HCT116 (cell line): ENCODE data around the gene MTM1. TPM values are rescaled to one million over a fixed set of nuclear protein-coding genes. Genes with fewer than 3 reads are reported as not detected.

Experiments
- ATAC-seq: fragments of 200-7000 bp; cut with Tn5 transposase; 2 replicates; pipeline ENCODE4 v1.9.1; 2020; ENCODE audit warnings: mild to moderate bottlenecking, moderate library complexity
- BruUV-seq: library from RNA; stranded (reverse); fragments of 400-500 nt; replicated peaks from 2 replicates; lab custom pipeline; 2021; lab: Mats Ljungman, UMichigan
- CTCF ChIA-PET: fragments of 300-600 bp; sonication (Branson Sonifier 250); formaldehyde crosslinking; loops from one replicate; lab custom pipeline; 2021; ENCODE audit warnings: antibody characterized with exemption; lab: Charles Lee
- POLR2A ChIA-PET: fragments of 300-600, 350-600 bp; sonication (Branson Sonifier 250); formaldehyde crosslinking; loops from one replicate; lab custom pipeline; 2021; ENCODE audit warnings: antibody characterized with exemption; lab: Charles Lee
- RAD21 ChIA-PET, 2 experiments: fragments of 300-600 bp; sonication (Branson Sonifier 250); formaldehyde crosslinking; loops; one replicate each; lab custom pipeline; 2023; ENCODE audit warnings: low total read pairs in 2 of 2; ENCODE audit not compliant: uncharacterized antibody in 2 of 2, unreplicated experiment in 2 of 2, low non-redundant PET in 1 of 2; lab: Charles Lee
- DNase-seq: peaks from one replicate; pipeline ENCODE4 v3.0.0-alpha.2; 2010; ENCODE audit warnings: low read depth, low spot score
- H2AFZ ChIP-seq: fragments of 200-600 bp; shearing (Covaris generic), sonication (generic); 2 replicates; pipeline ENCODE4 v1.6.1; 2017; ENCODE audit warnings: low read depth, mixed run types, mixed read lengths, antibody characterized with exemption, low read length; ENCODE audit not compliant: poor library complexity, severe bottlenecking
- H3K27ac ChIP-seq: 2 replicates; pipeline ENCODE4 v1.5.1; 2012; ENCODE audit warnings: low read depth, low read length
- H3K27me3 ChIP-seq: fragments of 200-600 bp; sonication (generic); 2 replicates; pipeline ENCODE4 v1.6.1; 2016; ENCODE audit warnings: mixed run types, low read length, mixed read lengths; ENCODE audit not compliant: insufficient read depth
- H3K36me3 ChIP-seq, 2 experiments: fragments of 200-500 bp in 1 of 2; fragments of 200-600 bp in 1 of 2; sonication (Bioruptor generic) in 1 of 2; sonication (generic) in 1 of 2; 2 replicates each; pipeline versions ENCODE4 v1.5.1 to v1.6.1; 2014 to 2016; ENCODE audit warnings: low read length in 2 of 2, inconsistent platforms in 1 of 2, mixed read lengths in 1 of 2, mixed run types in 1 of 2; ENCODE audit not compliant: insufficient read depth in 2 of 2, control insufficient read depth in 1 of 2
- H3K4me1 ChIP-seq, 2 experiments: fragments of 200-600 bp in 1 of 2; sonication (generic) in 1 of 2; 2 replicates each; pipeline versions ENCODE4 v1.5.1 to v1.6.1; 2012 to 2017; ENCODE audit warnings: low read length in 2 of 2, inconsistent platforms in 1 of 2, mild to moderate bottlenecking in 1 of 2, mixed read lengths in 1 of 2, mixed run types in 1 of 2, moderate library complexity in 1 of 2; ENCODE audit not compliant: insufficient read depth in 2 of 2, control insufficient read depth in 1 of 2
- H3K4me2 ChIP-seq: fragments of 200-600 bp; sonication (generic); 2 replicates; pipeline ENCODE4 v1.6.1; 2017; ENCODE audit warnings: mixed run types, low read length, mixed read lengths
- H3K4me3 ChIP-seq, 2 experiments: fragments of 200-600 bp in 1 of 2; sonication (generic) in 1 of 2; replicated peaks in 1 of 2; 2 replicates each; pipeline ENCODE4 v1.5.1; 2011 to 2016; ENCODE audit warnings: low read length in 2 of 2, control low read depth in 1 of 2, low read depth in 1 of 2, mild to moderate bottlenecking in 1 of 2, mixed read lengths in 1 of 2, mixed run types in 1 of 2
- H3K79me2 ChIP-seq: fragments of 200-600 bp; sonication (generic); 2 replicates; pipeline ENCODE4 v1.6.1; 2017; ENCODE audit warnings: mild to moderate bottlenecking, mixed run types, low read length, moderate library complexity, mixed read lengths; ENCODE audit not compliant: insufficient read depth
- H3K9ac ChIP-seq: fragments of 200-600 bp; sonication (generic); 2 replicates; pipeline ENCODE4 v1.6.1; 2016; ENCODE audit warnings: low read length, mixed read lengths
- H3K9me2 ChIP-seq: fragments of 200-600 bp; sonication (generic), shearing (Covaris generic); 2 replicates; pipeline ENCODE4 v1.6.1; 2017; ENCODE audit warnings: mixed run types, mild to moderate bottlenecking, moderate library complexity; ENCODE audit not compliant: insufficient read depth
- H3K9me3 ChIP-seq, 2 experiments: fragments of 200-500 bp in 1 of 2; fragments of 200-600 bp in 1 of 2; sonication (Bioruptor generic) in 1 of 2; sonication (generic) in 1 of 2; 2 replicates each; pipeline ENCODE4 v1.6.1; 2014 to 2017; ENCODE audit warnings: low read length in 2 of 2, mixed read lengths in 2 of 2, inconsistent platforms in 1 of 2, low read depth in 1 of 2, mild to moderate bottlenecking in 1 of 2, mixed run types in 1 of 2, moderate library complexity in 1 of 2; ENCODE audit not compliant: control insufficient read depth in 1 of 2, insufficient read depth in 1 of 2
- H4K20me1 ChIP-seq: fragments of 200-600 bp; sonication (generic), shearing (Covaris generic); 2 replicates; pipeline ENCODE4 v1.6.1; 2017; ENCODE audit warnings: mixed run types, mild to moderate bottlenecking, moderate library complexity; ENCODE audit not compliant: insufficient read depth
- ATF3 ChIP-seq: IDR thresholded peaks from 2 replicates; pipeline ENCODE4 v1.6.1; 2012
- CBX3 ChIP-seq: IDR thresholded peaks from 2 replicates; pipeline ENCODE4 v1.6.1; 2012; ENCODE audit warnings: low read depth
- CEBPB ChIP-seq: IDR thresholded peaks from 2 replicates; pipeline ENCODE4 v1.6.1; 2012; ENCODE audit warnings: low read depth
- EGR1 ChIP-seq: IDR thresholded peaks from 2 replicates; pipeline ENCODE4 v1.6.1; 2012; ENCODE audit warnings: low read depth
- ELF1 ChIP-seq: IDR thresholded peaks from 2 replicates; pipeline ENCODE4 v1.6.1; 2012; ENCODE audit warnings: low read depth, borderline replicate concordance
- EZH2 ChIP-seq: fragments of 200-600 bp; sonication (generic); IDR thresholded peaks from 2 replicates; pipeline ENCODE4 v1.6.1; 2017; ENCODE audit warnings: antibody characterized with exemption, mixed run types
- EZH2phosphoT487 ChIP-seq: fragments of 200-600 bp; IDR thresholded peaks from 2 replicates; pipeline ENCODE4 v1.6.1; 2018; ENCODE audit warnings: antibody characterized with exemption, borderline replicate concordance
- FOSL1 ChIP-seq: IDR thresholded peaks from 2 replicates; pipeline ENCODE4 v1.6.1; 2012; ENCODE audit warnings: low read depth
- JUND ChIP-seq: IDR thresholded peaks from 2 replicates; pipeline ENCODE4 v1.6.1; 2012
- POLR2A ChIP-seq: IDR thresholded peaks from 2 replicates; pipeline ENCODE4 v1.7.0; 2011; ENCODE audit warnings: borderline replicate concordance; ENCODE audit not compliant: insufficient read depth, insufficient read length; ENCODE audit errors: extremely low read depth
- REST ChIP-seq: IDR thresholded peaks from 2 replicates; pipeline ENCODE4 v1.6.1; 2012; ENCODE audit warnings: low read depth
- SIN3A ChIP-seq: IDR thresholded peaks from 2 replicates; pipeline ENCODE4 v1.6.1; 2012; ENCODE audit warnings: low read depth
- SP1 ChIP-seq: IDR thresholded peaks from 2 replicates; pipeline ENCODE4 v1.6.1; 2012; ENCODE audit warnings: low read depth
- SRF ChIP-seq: IDR thresholded peaks from 2 replicates; pipeline ENCODE4 v1.6.1; 2012; ENCODE audit warnings: low read depth
- TCF7L2 ChIP-seq: IDR thresholded peaks from 2 replicates; pipeline ENCODE4 v1.7.0; 2011; ENCODE audit warnings: borderline replicate concordance, inconsistent platforms; ENCODE audit not compliant: insufficient read depth, insufficient read length; ENCODE audit errors: extremely low read depth
- YY1 ChIP-seq: IDR thresholded peaks from 2 replicates; pipeline ENCODE4 v1.6.1; 2011; ENCODE audit warnings: low read length, low read depth, moderate library complexity, mild to moderate bottlenecking; ENCODE audit not compliant: insufficient replicate concordance; ENCODE audit errors: extremely low read depth
- ZBTB33 ChIP-seq: IDR thresholded peaks from 2 replicates; pipeline ENCODE4 v1.6.1; 2011; ENCODE audit warnings: mild to moderate bottlenecking, low read length, moderate library complexity; ENCODE audit not compliant: insufficient replicate concordance; ENCODE audit errors: extremely low read depth
- ZFX ChIP-seq: fragments of 450-650 bp; IDR thresholded peaks from 2 replicates; pipeline ENCODE4 v1.6.1; 2017
- ZNF274 ChIP-seq: fragments of 200-500 bp; sonication (Bioruptor generic); IDR thresholded peaks from 2 replicates; pipeline ENCODE4 v1.6.1; 2014; ENCODE audit warnings: mild to moderate bottlenecking, low read depth, low read length, inconsistent platforms
- intact Hi-C: fragments of 100-400 bp; cut with micrococcal nuclease; formaldehyde crosslinking; loops from 2 replicates; pipeline ENCODE4 v1.10.0; 2022
- total RNA-seq: library from RNA; stranded (reverse); gene quantifications from one replicate; pipeline ENCODE4 v1.2.1, GENCODE V29; 2021; ENCODE audit not compliant: unreplicated experiment
- TF ChIP-seq, protein P1 (sequence below), 3 experiments: fragments of 200-600 bp in 1 of 3; sonication (generic) in 1 of 3; IDR thresholded peaks in 2 of 3; conservative IDR thresholded peaks in 1 of 3; 2 replicates each; pipeline ENCODE4 v1.5.1; 2012 to 2017; ENCODE audit warnings: low read depth in 2 of 3, low read length in 2 of 3, antibody characterized with exemption in 1 of 3, borderline replicate concordance in 1 of 3, control low read depth in 1 of 3, mild to moderate bottlenecking in 1 of 3, mixed read lengths in 1 of 3, mixed run types in 1 of 3, moderate library complexity in 1 of 3; ENCODE audit not compliant: insufficient read depth in 1 of 3

Gene MTM1
- total RNA-seq, 1 experiment from 2014 or later = 6.5 TPM

GRCh38 chrX:150582338-150582948, 14.0 kb downstream of the MTM1 start:
- peak; percentile 44; the same call in 1 of the 2 replicates for ATAC-seq

More at GRCh38 chrX:150582338-150582948, 14.0 kb downstream of the MTM1 start:
- Histone ChIP-seq H2AFZ (no peak overlapping the region), H3K4me1 (peaks cover 14 to 32% of the 10 kb centered on the region in 2 experiments), H3K27ac (no peak overlapping the region), H3K9me3 (no peaks in the 10 kb centered on the region), H4K20me1 (no peaks in the 10 kb centered on the region), H3K27me3 (no peaks in the 10 kb centered on the region), H3K4me2 (peak overlapping the region; percentile 21; the same call in 1 of the 2 replicates), H3K9me2 (no peaks in the 10 kb centered on the region), H3K9ac (no peak overlapping the region), H3K36me3 (no peaks in the 10 kb centered on the region), H3K79me2 (0 out of 2 replicates have a peak, but pooled peaks cover 2% of the 10 kb centered on the region)
- CTCF ChIA-PET = no interaction called here
- BruUV-seq = no TSS peak
- DNase-seq = no peak
- TF ChIP-seq, protein P1, sequence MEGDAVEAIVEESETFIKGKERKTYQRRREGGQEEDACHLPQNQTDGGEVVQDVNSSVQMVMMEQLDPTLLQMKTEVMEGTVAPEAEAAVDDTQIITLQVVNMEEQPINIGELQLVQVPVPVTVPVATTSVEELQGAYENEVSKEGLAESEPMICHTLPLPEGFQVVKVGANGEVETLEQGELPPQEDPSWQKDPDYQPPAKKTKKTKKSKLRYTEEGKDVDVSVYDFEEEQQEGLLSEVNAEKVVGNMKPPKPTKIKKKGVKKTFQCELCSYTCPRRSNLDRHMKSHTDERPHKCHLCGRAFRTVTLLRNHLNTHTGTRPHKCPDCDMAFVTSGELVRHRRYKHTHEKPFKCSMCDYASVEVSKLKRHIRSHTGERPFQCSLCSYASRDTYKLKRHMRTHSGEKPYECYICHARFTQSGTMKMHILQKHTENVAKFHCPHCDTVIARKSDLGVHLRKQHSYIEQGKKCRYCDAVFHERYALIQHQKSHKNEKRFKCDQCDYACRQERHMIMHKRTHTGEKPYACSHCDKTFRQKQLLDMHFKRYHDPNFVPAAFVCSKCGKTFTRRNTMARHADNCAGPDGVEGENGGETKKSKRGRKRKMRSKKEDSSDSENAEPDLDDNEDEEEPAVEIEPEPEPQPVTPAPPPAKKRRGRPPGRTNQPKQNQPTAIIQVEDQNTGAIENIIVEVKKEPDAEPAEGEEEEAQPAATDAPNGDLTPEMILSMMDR (IDR thresholded peaks at IDR 0.05 in 2 of 3, conservative IDR thresholded peaks at IDR 0.05 in 1 of 3; ENCODE audit: borderline replicate concordance in 1 of 3, insufficient read depth in 1 of 3, low read depth in 2 of 3, low read length in 2 of 3) = no peak
- TF ChIP-seq SP1 (no peak), EZH2 (no peak), ZBTB33 (no peak), POLR2A (no peak), CEBPB (no peak), SIN3A (no peak), EGR1 (no peak), ZFX (no peak), EZH2phosphoT487 (no peak), TCF7L2 (no peak), JUND (no peak), YY1 (no peak), ZNF274 (no peak), ELF1 (no peak), SRF (no peak), REST (no peak), CBX3 (no peak), FOSL1 (no peak), ATF3 (no peak)
- TF ChIP-seq, all 23 proteins: peak for 0
- ChIA-PET POLR2A (no interaction called here), RAD21 (no interaction called here)
- intact Hi-C loops = no loop called here
- H3K4me3 ChIP-seq = no peak overlapping the region
